IPS-NIHi7 (cell line): ENCODE data around the gene ALK.
"Not testable (repeated sequence)": the region's sequence is repeated elsewhere in the genome, so short reads cannot be mapped to it uniquely, and the experiment has no call there.

ENCODE experiments used
- DNase-seq: peaks from one replicate; pipeline ENCODE4 v3.0.0; 2012; ENCODE audit warnings: mixed read lengths; ENCODE audit errors: extremely low spot score

Gene ALK

DNA sequence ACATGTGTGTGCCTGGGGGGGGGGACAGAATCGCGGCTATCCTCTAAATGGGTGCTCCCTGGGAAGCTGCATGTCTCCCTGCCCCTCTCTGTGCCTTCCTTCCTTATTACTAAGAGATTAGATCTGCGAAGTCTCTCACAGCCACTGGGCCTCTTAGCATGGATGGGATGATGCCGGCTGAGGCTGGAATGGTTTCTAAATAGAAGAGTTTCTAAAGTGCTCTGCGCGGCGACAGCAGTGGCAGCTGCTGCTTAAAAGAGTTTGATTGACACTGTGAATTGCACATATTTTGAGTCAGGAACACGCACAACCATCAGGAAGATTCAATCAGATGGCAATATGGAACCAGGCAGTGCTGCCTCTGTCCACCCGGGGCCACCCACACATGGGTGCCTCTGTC, 642.4 kb downstream of the ALK start:
- DNase-seq, result no peak

DNA sequence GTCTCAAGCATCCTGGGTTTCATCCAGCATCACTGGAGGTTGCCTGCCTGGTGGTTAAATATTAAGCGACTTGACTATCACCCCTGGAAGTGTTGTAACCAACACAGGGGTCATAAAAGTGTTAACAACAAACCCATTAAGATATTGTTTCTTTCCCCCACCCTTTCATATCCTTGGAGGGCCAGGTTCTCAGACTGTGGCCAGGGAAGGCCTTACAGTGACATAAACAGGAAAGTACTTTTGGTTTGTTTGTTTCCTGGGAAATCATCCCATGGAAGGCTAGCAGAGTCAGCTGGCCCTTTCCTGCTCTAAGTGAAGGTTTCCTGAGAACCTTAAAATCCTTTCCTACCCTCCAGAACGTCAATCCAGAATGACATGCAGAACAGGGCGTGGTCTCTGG, 645.2 kb downstream of the ALK start:
- DNase-seq, result no peak

DNA sequence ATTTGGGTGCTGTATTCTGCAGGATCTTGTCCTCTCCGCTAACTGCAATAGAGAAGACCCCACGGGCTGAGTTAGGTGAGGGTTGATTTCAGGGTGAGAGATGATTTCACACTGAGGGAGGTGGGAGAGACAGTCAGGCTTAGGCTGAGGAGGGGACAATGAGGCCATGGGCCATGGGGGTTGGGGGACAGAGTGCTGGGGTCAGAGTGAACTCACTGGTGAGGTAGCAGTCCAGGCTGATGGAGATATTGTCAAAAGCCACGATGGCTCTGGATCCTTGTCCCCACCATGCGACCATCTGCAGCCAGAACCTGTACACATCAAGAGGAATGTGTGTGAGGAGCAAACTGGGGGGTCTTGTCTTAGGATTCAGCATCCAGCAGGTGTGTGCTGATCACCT, 646.2 kb downstream of the ALK start:
- DNase-seq, result no peak

DNA sequence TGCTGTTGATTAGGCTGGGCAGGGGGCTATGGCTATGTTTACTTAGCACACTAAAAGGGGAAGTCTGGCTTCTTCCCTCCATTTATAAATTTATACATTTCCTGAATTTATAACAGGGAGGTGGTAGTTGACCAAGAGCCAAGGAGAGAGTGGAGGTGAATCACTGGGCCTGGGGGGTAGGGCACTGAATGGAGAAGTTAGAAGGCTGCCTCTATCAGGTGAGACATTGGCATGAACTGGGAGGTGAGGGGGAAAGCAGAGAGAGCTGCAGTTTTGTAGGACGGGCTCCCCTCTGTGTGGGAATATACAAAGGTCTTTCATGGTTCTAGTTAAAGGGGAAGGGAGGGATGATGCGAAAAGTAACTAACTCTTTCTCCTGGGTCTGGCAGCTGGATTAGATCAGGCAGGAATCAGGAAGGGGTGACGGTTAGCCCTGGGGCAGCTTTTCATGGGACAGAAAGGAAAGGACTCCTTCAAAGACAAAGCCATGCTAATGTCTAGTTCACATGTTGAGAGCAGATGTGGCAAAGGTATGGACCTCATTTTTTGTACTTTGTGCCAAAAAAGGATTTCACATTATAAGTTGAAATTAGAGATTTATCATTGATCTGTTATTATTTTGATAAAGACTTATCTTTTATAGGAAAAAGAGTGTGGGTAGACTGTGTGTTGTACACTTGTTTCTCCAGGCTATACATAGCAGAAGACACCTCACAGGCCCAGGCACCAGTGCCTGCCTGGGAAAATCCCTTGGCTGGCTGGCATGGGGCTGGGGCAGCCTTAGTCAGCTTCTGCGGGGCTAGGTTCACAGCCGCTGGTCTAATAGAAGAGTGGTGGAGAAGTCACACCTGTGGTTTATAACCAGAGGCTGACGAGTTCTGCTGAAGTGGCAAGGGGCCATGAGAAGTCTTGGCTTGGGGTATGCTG, 647.4 kb downstream of the ALK start:
- DNase-seq, result no peak

GRCh38 chr2:29273004-29273684, 648.2 kb downstream of the ALK start:
- DNase-seq, result no peak

DNA sequence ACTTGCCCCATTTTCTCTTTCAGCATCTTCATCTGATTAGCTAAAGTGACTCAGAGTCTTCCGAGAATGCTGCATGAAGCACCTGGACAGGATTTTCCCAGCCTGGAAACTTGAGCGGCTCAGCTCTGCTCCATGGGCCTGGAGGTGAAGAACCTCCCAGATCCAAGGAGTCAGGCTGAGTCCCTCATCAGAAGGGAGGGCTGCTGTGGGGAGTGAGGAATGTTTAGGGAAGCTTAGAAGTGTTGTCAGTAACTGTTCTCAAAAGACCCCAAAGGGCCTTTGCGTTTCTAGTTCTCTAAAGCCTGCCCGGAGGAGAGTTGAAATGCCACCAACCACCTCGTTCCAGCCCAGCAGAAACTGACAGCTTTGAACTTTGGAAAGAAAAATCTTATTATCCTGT, 649.1 kb downstream of the ALK start:
- DNase-seq, result no peak

DNA sequence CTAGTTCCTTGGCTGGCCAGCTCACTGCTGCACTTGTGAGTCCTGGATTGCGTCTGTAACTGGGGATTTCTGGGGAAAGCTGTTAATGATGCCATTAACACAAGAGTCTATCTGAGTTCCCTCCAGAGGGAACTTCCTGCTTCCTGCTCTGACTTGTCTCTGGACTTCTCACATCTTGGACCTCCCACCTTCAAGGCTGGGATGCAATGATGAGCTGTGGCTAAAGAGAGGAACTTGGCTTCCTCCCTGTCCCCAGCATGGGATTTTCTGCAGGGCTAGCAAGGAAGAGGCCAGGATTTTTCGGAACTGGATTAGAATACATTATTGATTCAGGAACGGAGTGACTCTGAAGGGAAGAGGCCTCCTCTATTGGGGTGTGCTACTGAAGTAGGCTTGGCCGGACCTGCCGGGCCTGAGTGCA, 650.7 kb downstream of the ALK start:
- no peak for DNase-seq

GRCh38 chr2:29269765-29270109, 651.6 kb downstream of the ALK start:
- DNase-seq, result no peak

- no peak for DNase-seq
Observed at GRCh38 chr2:29269095-29269764, 652.2 kb downstream of the ALK start.

DNA sequence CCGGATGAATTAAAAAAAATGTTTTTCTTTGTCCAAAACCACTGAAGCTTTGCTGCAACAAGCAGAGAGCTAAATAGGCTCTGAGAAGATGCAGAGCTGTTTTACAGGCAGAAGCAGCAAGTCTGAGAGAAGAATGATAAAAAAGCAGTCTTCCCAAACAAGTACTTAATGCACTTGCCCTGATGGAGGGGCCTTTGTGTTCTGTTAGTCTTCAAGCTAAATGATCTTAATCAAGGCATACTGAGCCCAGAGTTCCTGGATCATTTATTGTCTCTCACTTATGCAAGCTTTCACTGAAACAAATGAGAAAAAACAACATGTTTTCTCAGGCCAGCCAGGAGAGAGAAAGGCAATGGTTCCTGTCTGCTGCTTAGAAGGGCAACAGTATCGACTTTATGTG, 653.7 kb downstream of the ALK start:
- no peak for DNase-seq

DNA sequence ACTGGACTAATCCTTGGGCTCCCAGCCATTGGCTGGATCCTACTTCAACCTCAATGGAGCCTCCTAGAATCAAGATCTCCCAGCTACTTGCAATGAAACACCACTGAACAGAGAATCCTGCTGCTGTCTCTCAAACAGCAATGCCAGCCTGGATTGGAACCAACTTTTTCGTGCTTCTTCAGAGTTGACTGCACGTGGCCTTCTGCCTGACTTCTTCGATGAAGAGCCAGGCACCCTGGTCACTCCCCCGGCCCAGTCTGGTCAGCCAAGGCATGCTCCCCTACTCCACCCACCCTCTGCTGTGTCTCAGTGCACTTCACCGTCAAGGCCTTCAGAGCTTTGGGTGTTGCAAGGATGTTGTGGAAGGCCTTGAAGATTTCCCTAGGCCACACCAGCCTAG, 657.5 kb downstream of the ALK start:
- DNase-seq, result no peak

- no peak for DNase-seq
Observed at GRCh38 chr2:29262681-29263260, 658.6 kb downstream of the ALK start.

DNA sequence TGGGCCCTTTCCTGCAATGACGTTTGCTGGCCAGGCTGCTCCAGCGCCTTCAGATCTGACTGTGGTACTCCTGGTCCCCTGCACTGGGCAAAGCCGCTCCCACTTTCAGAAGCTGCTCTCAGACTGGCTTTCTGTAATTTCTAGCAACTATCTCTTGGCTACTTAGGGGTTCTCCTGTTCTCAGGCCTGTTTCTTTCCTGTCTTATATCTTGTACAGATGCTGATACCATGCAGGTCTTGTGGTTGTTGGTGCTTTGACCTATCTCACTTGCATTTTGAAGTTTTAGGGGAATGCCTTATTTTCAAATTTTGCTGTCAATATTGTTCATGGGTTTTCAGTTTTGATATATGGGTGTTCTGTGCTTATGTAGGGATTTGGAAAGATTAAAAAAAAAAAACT, 660.4 kb downstream of the ALK start:
- DNase-seq, result no peak

- DNase-seq, result no peak
Observed at GRCh38 chr2:29260142-29260772, 661.1 kb downstream of the ALK start.

- no peak for DNase-seq
Observed at GRCh38 chr2:29259221-29259620, 662.2 kb downstream of the ALK start.

DNA sequence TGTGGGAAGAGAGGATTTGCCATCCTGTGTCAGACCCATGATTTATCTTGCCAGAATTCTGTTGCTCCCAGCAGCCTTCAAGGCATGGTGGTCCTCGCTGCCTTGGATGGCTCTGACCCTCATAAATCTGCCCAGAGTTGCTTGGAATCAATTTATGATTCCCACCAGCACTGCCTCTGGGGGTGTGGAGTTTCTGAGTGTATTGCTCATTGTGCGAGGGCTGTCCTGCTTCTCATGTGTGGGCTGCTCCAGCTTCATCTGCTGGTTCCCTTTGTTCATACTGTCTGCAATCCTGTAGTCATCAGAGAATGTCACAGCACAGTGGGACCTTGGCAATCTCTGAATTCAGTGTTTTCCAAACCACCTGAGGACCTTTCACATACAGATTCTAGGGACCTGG, 666.4 kb downstream of the ALK start:
- DNase-seq, result no peak

GRCh38 chr2:29253495-29254275, 667.7 kb downstream of the ALK start:
- not testable (repeated sequence) for DNase-seq

- no peak for DNase-seq
Observed at GRCh38 chr2:29253026-29253425, 668.4 kb downstream of the ALK start.

- DNase-seq, result no peak
Observed at GRCh38 chr2:29251406-29251805, 670.0 kb downstream of the ALK start.

GRCh38 chr2:29250977-29251376, 670.4 kb downstream of the ALK start:
- no peak for DNase-seq

- no peak for DNase-seq
Observed at GRCh38 chr2:29249666-29250253, 671.6 kb downstream of the ALK start.
